ENCODE measurements around the gene FCHSD2. TPM values are rescaled to one million over a fixed set of nuclear protein-coding genes. Genes with fewer than 3 reads are reported as not detected.
"Not testable (repeated sequence)": the region's sequence is repeated elsewhere in the genome, so short reads cannot be mapped to it uniquely, and the experiment has no call there.

The FCHSD2 gene
- total RNA-seq, 2 experiments from 2014 or later: 53.3 to 60.1 TPM

DNA sequence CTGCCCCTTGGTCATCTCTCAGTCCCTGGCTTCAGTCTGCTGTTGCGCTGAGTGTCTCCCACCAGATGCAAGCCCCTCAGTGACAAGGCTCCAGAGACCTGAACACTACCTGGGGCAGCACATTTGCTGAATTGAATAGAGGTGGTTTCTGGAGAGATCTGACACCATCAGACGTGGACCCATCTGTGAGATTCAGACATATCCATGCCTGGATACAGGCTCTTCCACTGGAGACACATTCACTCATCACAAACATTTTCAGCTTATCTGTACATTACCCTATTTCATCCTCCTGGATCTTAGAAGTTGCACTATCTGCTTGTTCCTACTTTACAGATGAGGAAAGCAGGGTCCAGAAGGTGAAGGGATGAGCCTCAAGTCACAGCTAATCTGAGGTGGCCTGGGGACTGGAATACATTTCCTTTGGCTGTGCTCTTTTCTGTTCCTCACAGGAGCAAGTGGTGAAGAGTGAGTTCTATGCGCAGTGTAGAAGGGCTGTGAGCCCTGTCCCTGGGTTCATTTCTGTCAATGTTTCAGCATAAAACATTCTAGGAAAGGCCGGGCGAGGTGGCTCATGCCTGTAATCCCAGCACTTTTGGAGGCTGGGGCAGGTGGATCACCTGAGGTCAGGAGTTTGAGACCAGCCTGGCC, 308.9 kb downstream of the FCHSD2 start:
- H3K36me3 Mint-ChIP-seq: peaks cover 17% of the 10 kb centered on the region
- DNase-seq (no peak), ATAC-seq (ENCODE audit: low read depth) (no peak)
- peak overlapping the region; percentile 68 for H3K27ac Mint-ChIP-seq
- H3K9me3 Mint-ChIP-seq: no peaks in the 10 kb centered on the region
- no peaks in the 10 kb centered on the region for H3K27me3 Mint-ChIP-seq
- peaks cover 28% of the 10 kb centered on the region for H3K4me1 Mint-ChIP-seq
- POLR2A ChIA-PET: interaction anchor here (0.6 to 1.3 kb wide), 3 partner anchors 153 to 335 kb away, joined by 3 to 7 read pairs (median 4); partner anchors contain the start of gene FCHSD2
- no peak overlapping the region for H3K4me3 Mint-ChIP-seq

DNA sequence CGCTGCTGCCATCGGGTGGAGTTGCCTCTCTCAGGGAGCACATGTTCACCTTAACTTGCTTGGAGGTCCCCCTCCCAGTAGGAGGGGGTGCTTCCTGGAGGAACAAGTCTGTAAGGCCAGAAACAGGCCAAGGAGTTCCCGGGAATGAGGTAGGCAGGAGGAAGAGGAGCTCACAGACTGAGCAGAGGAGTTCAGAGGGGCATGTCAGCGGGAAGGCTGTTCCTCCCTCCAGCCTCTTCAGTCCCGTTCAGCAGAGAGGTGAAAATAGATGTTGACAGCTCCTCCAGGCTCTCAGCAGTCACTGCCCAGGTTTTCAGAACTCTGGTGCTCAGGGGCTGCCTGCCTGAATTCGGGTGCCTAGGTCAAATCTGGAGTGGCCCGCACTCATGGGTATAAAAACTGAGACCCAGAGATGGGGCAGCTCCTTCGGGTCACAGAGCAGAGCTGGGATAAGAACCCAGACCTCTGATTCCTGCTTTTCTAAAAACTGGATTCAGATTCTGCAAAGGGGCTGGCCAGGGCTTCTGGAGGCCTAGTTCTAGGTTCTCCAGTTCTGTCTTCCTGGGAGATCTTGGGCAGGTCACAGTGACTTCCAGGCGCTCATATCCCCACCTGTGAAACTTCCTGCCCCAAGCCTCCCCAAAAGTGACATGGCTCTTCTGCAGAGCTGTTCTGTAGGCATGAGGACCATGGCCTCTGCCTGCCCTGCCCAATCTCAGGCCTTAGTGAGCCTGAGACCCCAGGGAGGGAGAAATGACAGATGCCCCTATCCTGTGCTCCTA, 309.6 kb downstream of the FCHSD2 start:
- H3K4me3 Mint-ChIP-seq: no peak overlapping the region

DNA sequence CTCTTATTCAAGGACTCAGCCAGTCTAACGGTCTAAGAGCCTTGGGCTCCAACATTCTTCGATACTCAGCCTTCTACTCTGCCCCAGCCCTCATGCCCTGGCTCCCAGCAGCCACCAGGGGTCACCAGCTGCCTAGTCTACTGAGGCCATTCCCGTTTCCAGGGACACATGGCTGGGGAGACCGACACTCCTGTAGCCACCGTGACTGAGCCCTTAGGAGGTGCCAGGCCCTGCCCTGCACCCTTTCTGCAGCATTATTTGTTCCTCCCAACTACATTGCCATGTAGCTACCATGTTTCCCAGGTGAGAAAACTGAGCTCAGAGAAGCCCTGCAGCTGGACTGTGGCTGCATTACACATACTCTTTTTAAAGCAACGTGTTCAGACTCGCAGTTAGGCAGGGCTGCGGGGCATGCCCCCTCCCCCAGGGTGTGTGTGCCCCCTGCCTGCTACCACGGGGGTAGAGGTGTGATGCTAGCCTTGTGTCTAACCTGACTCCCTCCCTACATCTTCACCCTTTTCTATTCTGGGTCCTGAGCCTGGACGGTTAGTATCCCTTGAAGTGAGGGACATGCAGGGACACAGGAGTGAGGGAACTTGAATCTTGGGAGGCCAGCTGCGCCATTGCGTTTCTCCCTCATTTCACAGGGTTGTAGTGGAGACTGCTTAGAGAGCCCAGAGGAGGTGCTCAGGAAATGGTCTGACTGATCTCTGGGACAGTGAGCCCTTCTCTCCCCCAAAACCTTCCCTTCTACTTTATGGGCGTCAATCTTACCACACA, 310.4 kb downstream of the FCHSD2 start:
- H3K4me1 Mint-ChIP-seq: peaks cover 27% of the 10 kb centered on the region
- H3K27ac Mint-ChIP-seq: peak overlapping the region; percentile 16
- POLR2A ChIA-PET: interaction anchor here (1.0 to 3.0 kb wide), 5 partner anchors 10 to 347 kb away, joined by 3 to 29 read pairs (median 4); no protein-coding TSS in a partner anchor
- H3K4me3 Mint-ChIP-seq: no peak overlapping the region
- DNase-seq (peak; percentile 61), ATAC-seq (ENCODE audit: low read depth) (peak; percentile 48)
- no peaks in the 10 kb centered on the region for H3K9me3 Mint-ChIP-seq
- H3K36me3 Mint-ChIP-seq: peaks cover 17% of the 10 kb centered on the region
- no peaks in the 10 kb centered on the region for H3K27me3 Mint-ChIP-seq

More for the DNA sequence above, 309.6 kb downstream of the FCHSD2 start:
- H3K4me1 Mint-ChIP-seq: peaks cover 27% of the 10 kb centered on the region
- POLR2A ChIA-PET: interaction anchor here (1.3 to 3.0 kb wide), 4 partner anchors 9 to 346 kb away, joined by 4 to 29 read pairs (median 4); partner anchors contain the start of gene FCHSD2
- H3K27ac Mint-ChIP-seq: peak overlapping the region; percentile 68
- H3K9me3 Mint-ChIP-seq: no peaks in the 10 kb centered on the region
- DNase-seq (no peak), ATAC-seq (ENCODE audit: low read depth) (no peak)
- H3K27me3 Mint-ChIP-seq: no peaks in the 10 kb centered on the region
- H3K36me3 Mint-ChIP-seq: peaks cover 17% of the 10 kb centered on the region

DNA sequence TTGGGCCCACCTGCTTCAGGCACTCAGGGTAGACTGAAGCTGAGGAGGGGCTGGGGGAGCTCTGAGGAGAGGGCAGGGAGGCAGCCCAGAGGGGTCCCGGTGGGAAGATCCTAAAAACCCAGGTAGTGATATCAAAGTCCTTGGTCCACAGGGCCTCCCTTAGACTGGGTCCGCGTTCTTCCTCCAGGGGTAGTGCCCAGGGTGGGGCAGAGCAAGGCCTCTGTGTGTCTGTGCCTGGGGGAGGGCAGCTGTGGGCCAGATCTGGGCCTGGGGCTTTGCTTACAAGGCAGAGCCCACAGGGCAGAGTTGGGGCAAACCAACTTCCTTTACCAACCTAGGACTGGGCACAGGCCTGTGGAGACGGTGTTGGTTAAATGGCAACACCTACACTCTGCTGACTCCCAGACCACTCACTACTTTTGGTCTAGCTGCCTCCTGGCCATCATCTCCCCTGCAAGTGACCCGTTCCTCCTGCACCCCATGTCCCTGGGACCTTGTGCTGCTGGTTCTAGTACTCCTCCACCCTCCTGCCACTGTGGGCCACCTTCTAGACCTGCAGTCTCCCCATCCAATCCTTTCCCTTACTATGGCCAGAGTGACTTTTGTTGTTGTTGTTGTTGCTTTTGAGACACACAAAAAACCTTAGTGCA, 312.1 kb downstream of the FCHSD2 start:
- peaks cover 14% of the 10 kb centered on the region for H3K36me3 Mint-ChIP-seq
- peak overlapping the region; percentile 66 for H3K27ac Mint-ChIP-seq
- POLR2A ChIA-PET: interaction anchor here (0.6 to 3.0 kb wide), 2 partner anchors 314 to 348 kb away, joined by 3 to 29 read pairs; no protein-coding TSS in a partner anchor
- ATAC-seq (ENCODE audit: low read depth) (no peak), DNase-seq (no peak)
- no peak overlapping the region for H3K4me3 Mint-ChIP-seq
- no peaks in the 10 kb centered on the region for H3K9me3 Mint-ChIP-seq
- peaks cover 18% of the 10 kb centered on the region for H3K4me1 Mint-ChIP-seq
- no peaks in the 10 kb centered on the region for H3K27me3 Mint-ChIP-seq

DNA sequence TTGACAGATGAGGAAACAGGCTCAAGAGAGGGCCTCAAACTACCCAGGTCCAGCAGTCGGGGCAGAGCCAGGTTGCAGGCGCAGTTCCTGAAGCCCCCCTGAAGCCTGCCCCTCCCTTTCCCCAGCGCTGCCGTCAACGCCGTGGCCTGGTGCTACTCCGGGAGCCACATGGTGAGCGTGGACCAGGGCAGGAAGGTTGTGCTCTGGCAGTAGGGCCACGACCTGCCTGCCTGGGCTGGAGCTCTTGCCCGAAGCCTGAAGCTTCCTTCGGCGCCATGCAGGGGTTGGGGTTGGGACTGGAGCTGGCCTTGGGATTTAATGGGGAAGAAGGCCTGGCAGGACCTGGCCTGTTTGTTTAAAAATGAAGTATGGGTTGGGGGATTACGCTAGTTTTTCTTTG, 312.9 kb downstream of the FCHSD2 start:
- H3K9me3 Mint-ChIP-seq: no peaks in the 10 kb centered on the region
- POLR2A ChIA-PET: interaction anchor here (0.6 to 0.8 kb wide), 2 partner anchors 16 to 314 kb away, joined by 3 read pairs; no protein-coding TSS in a partner anchor
- no peak for ATAC-seq (ENCODE audit: low read depth)
- no peak for DNase-seq
- H3K36me3 Mint-ChIP-seq: peaks cover 16% of the 10 kb centered on the region
- peaks cover 12% of the 10 kb centered on the region for H3K4me1 Mint-ChIP-seq
- H3K4me3 Mint-ChIP-seq: no peak overlapping the region
- H3K27ac Mint-ChIP-seq: no peak overlapping the region
- no peaks in the 10 kb centered on the region for H3K27me3 Mint-ChIP-seq

DNA sequence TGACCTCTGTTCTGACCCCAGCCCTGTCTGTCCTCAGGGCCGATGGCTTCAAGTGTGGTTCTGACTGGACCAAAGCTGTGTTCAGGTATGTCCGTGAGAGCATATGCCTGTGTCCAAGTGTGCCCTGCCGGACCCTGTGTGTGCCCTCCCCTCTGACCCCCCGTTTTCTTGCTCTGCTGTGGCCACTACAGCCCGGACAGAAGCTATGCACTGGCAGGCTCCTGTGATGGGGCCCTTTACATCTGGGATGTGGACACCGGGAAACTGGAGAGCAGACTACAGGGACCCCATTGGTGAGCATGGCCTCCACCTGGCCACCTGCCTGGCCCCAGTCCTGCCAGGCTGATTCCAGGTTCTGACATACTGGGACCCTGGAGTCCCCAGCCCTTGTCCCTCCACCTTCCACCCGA, 313.4 kb downstream of the FCHSD2 start:
- POLR2A ChIA-PET: interaction anchor here (0.8 kb wide), 1 partner anchor 16 kb away, joined by 3 read pairs; no protein-coding TSS in a partner anchor
- DNase-seq (no peak), ATAC-seq (ENCODE audit: low read depth) (no peak)
- Mint-ChIP-seq H3K36me3 (peaks cover 16% of the 10 kb centered on the region), H3K4me1 (peaks cover 12% of the 10 kb centered on the region), H3K4me3 (no peak overlapping the region), H3K27me3 (no peaks in the 10 kb centered on the region), H3K9me3 (no peaks in the 10 kb centered on the region), H3K27ac (peak overlapping the region; percentile 38)

DNA sequence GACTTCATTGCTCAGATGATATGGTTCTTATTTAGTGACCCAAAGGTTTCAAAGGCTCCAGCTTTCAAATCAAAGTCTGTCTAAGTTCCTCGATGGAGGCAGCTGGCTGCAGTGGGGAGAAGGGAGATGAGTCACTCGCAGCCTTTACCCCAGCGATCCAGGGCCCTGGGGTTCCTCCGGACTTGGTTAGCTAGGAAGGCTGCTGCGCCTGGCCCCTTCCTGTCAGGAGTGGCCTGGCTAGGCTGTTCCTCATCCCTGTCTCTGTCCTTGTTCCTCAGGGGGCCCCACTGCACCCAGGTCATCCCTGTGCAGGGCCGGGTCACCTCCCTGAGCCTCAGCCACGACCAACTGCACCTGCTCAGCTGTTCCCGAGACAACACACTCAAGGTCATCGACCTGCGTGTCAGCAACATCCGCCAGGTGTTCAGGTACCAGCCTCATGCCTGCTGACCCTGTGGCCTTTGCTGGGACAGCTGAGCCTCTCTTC, 314.0 kb downstream of the FCHSD2 start:
- H3K27ac Mint-ChIP-seq: peak overlapping the region; percentile 38
- H3K4me1 Mint-ChIP-seq: peaks cover 12% of the 10 kb centered on the region
- H3K36me3 Mint-ChIP-seq: peaks cover 16% of the 10 kb centered on the region
- DNase-seq: no peak
- no peaks in the 10 kb centered on the region for H3K27me3 Mint-ChIP-seq
- ATAC-seq (ENCODE audit: low read depth): no peak
- no peaks in the 10 kb centered on the region for H3K9me3 Mint-ChIP-seq
- no peak overlapping the region for H3K4me3 Mint-ChIP-seq
- POLR2A ChIA-PET: interaction anchor here (0.8 to 1.4 kb wide), 3 partner anchors 13 to 321 kb away, joined by 3 to 10 read pairs (median 4); no protein-coding TSS in a partner anchor

DNA sequence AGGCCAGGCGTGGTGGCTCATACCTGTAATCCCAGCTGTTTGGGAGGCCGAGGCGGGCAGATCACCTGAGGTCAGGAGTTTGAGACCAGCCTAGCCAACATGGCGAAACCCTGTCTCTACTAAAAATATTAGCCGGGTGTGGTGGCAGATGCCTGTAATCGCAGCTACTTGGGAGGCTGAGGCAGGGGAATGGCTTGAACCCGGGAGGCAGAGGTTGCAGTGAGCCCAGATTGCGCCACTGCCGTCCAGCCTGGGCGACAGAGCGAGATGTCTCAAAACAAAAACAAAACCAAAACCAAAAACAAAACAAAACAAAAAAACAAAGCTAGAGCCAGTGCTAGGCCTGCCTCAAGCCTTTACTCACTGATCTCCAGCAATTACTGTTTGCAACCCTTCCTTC, 314.5 kb downstream of the FCHSD2 start:
- H3K36me3 Mint-ChIP-seq: peaks cover 17% of the 10 kb centered on the region
- not testable (repeated sequence) for H3K4me1 Mint-ChIP-seq, H3K27ac Mint-ChIP-seq, H3K27me3 Mint-ChIP-seq, DNase-seq, H3K4me3 Mint-ChIP-seq, H3K9me3 Mint-ChIP-seq
- POLR2A ChIA-PET: interaction anchor here (0.8 to 1.4 kb wide), 4 partner anchors 12 to 321 kb away, joined by 3 to 10 read pairs (median 4); partner anchors contain the start of gene FCHSD2
- ATAC-seq (ENCODE audit: low read depth): peak; percentile 23

DNA sequence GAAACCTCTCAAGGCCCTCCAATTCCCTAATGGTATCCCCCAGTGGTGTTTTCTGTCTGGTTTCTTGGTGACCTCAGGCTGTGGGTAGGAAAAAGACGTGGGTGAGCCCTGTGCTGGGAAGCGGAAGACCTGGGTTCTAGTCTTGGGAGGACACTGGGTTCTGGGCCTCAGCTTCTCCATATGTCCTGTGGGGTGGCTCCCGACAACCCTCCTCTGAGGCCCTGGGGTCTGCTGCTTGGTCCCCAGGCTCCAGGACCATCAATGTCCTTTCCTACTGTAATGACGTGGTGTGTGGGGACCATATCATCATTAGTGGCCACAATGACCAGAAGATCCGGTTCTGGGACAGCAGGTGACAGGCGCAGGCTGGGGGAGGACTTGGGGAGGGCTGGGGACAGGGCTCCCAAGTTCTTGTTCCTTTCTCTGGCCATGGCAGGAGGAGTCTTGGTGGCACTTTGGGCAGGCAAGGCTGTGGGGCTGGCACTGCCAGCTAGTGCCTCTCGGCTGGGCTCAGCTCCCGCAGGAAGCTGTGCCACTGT, 315.1 kb downstream of the FCHSD2 start:
- POLR2A ChIA-PET: interaction anchor here (1.0 to 1.4 kb wide), 3 partner anchors 12 to 315 kb away, joined by 3 to 10 read pairs (median 4); partner anchors contain the start of gene FCHSD2
- no peak for ATAC-seq (ENCODE audit: low read depth)
- Mint-ChIP-seq H3K9me3 (no peaks in the 10 kb centered on the region), H3K27me3 (no peaks in the 10 kb centered on the region), H3K4me1 (peaks cover 8% of the 10 kb centered on the region), H3K27ac (peak overlapping the region; percentile 10), H3K4me3 (no peak overlapping the region), H3K36me3 (peaks cover 18% of the 10 kb centered on the region)
- DNase-seq: no peak

DNA sequence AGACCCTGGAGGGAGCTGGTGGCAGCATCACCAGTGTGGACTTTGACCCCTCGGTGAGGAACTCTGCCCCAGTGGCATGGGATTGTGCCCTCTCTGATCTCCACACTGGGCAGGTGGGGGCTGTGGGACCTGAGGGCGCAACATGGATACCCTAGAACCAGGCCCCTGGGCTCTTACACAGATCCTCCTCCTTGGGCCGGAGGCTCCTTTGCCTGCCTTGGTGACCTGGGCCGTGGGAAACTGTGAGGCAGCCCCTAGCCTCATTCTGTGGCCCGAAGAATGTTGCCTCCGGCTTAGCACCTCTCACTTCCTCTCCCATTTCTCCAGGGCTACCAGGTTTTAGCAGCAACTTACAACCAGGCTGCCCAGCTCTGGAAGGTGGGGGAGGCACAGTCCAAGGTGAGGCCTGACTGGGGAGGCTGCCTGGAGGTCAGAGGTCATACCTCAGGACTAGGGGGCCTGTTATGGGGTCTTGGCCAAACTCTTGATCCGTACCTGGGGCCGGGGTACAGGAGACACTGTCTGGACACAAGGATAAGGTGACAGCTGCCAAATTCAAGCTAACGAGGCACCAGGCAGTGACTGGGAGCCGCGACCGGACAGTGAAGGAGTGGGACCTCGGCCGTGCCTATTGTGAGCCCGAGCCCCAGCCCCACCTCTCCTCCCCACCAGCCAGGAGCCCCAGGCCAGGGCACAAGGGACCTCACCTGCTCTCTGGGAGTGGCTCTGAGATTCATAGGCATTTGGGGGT, 315.8 kb downstream of the FCHSD2 start:
- POLR2A ChIA-PET: interaction anchor here (1.0 to 1.1 kb wide), 2 partner anchors 10 to 13 kb away, joined by 3 to 4 read pairs; no protein-coding TSS in a partner anchor
- no peaks in the 10 kb centered on the region for H3K27me3 Mint-ChIP-seq
- DNase-seq (no peak), ATAC-seq (ENCODE audit: low read depth) (no peak)
- peaks cover 4% of the 10 kb centered on the region for H3K4me1 Mint-ChIP-seq
- no peak overlapping the region for H3K4me3 Mint-ChIP-seq
- H3K36me3 Mint-ChIP-seq: peaks cover 18% of the 10 kb centered on the region
- H3K9me3 Mint-ChIP-seq: no peaks in the 10 kb centered on the region
- no peak overlapping the region for H3K27ac Mint-ChIP-seq

DNA sequence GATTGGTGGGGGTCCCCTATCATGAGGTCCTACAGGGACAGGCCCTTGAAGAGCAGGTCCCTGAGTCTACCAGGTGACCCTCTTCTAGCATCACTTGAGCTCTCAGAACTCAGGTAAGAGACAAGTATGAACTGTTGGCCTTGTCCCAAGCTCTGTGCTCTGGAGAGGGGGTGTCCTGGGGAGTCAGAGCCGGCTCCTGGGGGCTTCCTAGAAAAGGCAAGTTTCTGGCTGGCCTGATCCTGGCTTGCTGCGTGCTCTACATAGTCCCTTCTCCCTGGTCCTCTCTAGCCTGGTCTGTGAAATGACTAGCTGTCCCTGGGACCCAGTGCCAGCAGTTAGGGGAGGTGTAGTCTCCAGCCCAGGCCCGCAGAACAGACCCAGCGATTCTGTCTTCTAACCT, 316.5 kb downstream of the FCHSD2 start:
- H3K36me3 Mint-ChIP-seq: peaks cover 16% of the 10 kb centered on the region
- DNase-seq: no peak
- no peaks in the 10 kb centered on the region for H3K9me3 Mint-ChIP-seq
- no peak overlapping the region for H3K27ac Mint-ChIP-seq
- no peak for ATAC-seq (ENCODE audit: low read depth)
- no peaks in the 10 kb centered on the region for H3K27me3 Mint-ChIP-seq
- peaks cover 4% of the 10 kb centered on the region for H3K4me1 Mint-ChIP-seq
- no peak overlapping the region for H3K4me3 Mint-ChIP-seq
- POLR2A ChIA-PET: interaction anchor here (1.0 to 1.4 kb wide), 3 partner anchors 10 to 12 kb away, joined by 3 to 4 read pairs (median 4); partner anchors contain the start of gene ATG16L2

All from activated naive CD8-positive, alpha-beta T cell treated with anti-CD3 and anti-CD28 coated beads, Interleukin-2, amount 10 ng/mL, durations not matched to agents 7 days and 5 days (primary cell).